ENCODE measurements around the gene TES. TPM values are rescaled to one million over a fixed set of nuclear protein-coding genes. Genes with fewer than 3 reads are reported as not detected.

TES gene
- total and polyA plus RNA-seq, 9 of the 15 experiments (the other 6 are each of a cell fraction or from before 2014, with no cell fraction given): 20.7 to 61.6 (median 53.8) TPM

GRCh38 chr7:116235380-116235779 is 25.0 kb downstream of the TES start:
- Histone ChIP-seq H4K20me1 (replicated peaks; ENCODE audit: control insufficient read depth, insufficient read depth, low read length) (peaks cover 5% of the 10 kb centered on the region), H3K27me3 (ENCODE audit: control insufficient read depth in 2 of 2, insufficient read depth in 2 of 2, low read length in 2 of 2) (no peaks in the 10 kb centered on the region), H3K9ac (ENCODE audit: insufficient read depth in 1 of 2, low read depth in 2 of 2, low read length in 2 of 2) (no peak overlapping the region), H3K36me3 (ENCODE audit: control insufficient read depth, insufficient read depth, low read length) (0 out of 3 replicates have a peak, but pooled peaks cover 2% of the 10 kb centered on the region), H3K9me1 (ENCODE audit: control insufficient read depth, insufficient read depth, low read length) (no peaks in the 10 kb centered on the region), H3K4me3 (no peak overlapping the region), H2AFZ (ENCODE audit: low read depth, low read length) (no peak overlapping the region), H3K9me3 (replicated peaks; ENCODE audit: control insufficient read depth, insufficient read depth, low read depth, low read length) (no peaks in the 10 kb centered on the region), H3K4me2 (ENCODE audit: insufficient read depth, low read length) (no peak overlapping the region), H3K79me2 (ENCODE audit: control insufficient read depth, insufficient read depth, low read length) (peaks cover 26% of the 10 kb centered on the region), H3K27ac (ENCODE audit: extremely low read depth, low read depth, low read length) (no peak overlapping the region), H3K4me1 (replicated peaks in 1 of 2; ENCODE audit: control insufficient read depth in 2 of 2, insufficient read depth in 2 of 2, low read length in 2 of 2) (peaks cover 3 to 20% of the 10 kb centered on the region in 2 experiments; a peak in 4 of 5 replicates)
- no peak for TF ChIP-seq TGIF2 (CRISPR knock-in tag; IDR thresholded peaks at IDR 0.05)
- no peak for TF ChIP-seq MAX (CRISPR knock-in tag; IDR thresholded peaks at IDR 0.05)
- TF ChIP-seq SMC3 (conservative IDR thresholded peaks at IDR 0.05; ENCODE audit: insufficient read depth, low read depth, low read length): no peak
- TF ChIP-seq POLR2H (tag; IDR thresholded peaks at IDR 0.05; ENCODE audit: low read depth): 0 out of 2 replicates have a peak, but pooled peaks have one; percentile 5
- no TSS peak for BruUV-seq (replicated peaks)
- ATAC-seq (no peak), DNase-seq (ENCODE audit: extremely low read depth in 1 of 4, low spot score in 3 of 4) (no peak), FAIRE-seq (no peak)
- in situ Hi-C loops (cut with MboI): loop anchor here (5.0 kb wide), 1 partner anchor 58 kb away; no protein-coding TSS in a partner anchor
- POLR2A ChIA-PET: interaction anchor here (1.4 to 1.9 kb wide), 2 partner anchors 25 to 55 kb away, joined by 8 to 9 read pairs; partner anchors contain the start of gene TES
- CTCF ChIA-PET (ENCODE audit: low intra/inter-chr PET ratio): interaction anchor here (1.4 to 4.6 kb wide), 5 partner anchors 23 to 97 kb away, joined by 7 to 50 read pairs (median 10); no protein-coding TSS in a partner anchor
- intact Hi-C loops (cut with micrococcal nuclease): no loop called here

Data from K562 (cell line).